SK-N-SH treated with all-trans-retinoic acid at 6 μM for 48 hours (cell line): ENCODE data around the gene GLRX5.

Experiments used
- CSRNP3 ChIP-seq: fragments of 250-450 bp; sonication (Bioruptor Pico); IDR thresholded peaks from 2 replicates; pipeline ENCODE4 v1.5.1; 2021; ENCODE audit warnings: mild to moderate bottlenecking, moderate library complexity
- ISL1 ChIP-seq: fragments of 250-450 bp; sonication (Bioruptor Pico); IDR thresholded peaks from 2 replicates; pipeline ENCODE4 v2.1.2; 2022; ENCODE audit warnings: mild to moderate bottlenecking, moderate library complexity
- OSR1 ChIP-seq: fragments of 250-450 bp; sonication (Bioruptor Pico); IDR thresholded peaks from 2 replicates; pipeline ENCODE4 v1.8.0; 2022; ENCODE audit warnings: moderate library complexity, mild to moderate bottlenecking, inconsistent platforms
- SNAI2 ChIP-seq: fragments of 250-450 bp; sonication (Bioruptor Pico); IDR thresholded peaks from 2 replicates; pipeline ENCODE4 v1.5.0; 2020; ENCODE audit warnings: mild to moderate bottlenecking, moderate library complexity
- TOX ChIP-seq: fragments of 250-450 bp; sonication (Bioruptor Pico); IDR thresholded peaks from 2 replicates; pipeline ENCODE4 v1.8.0; 2021; ENCODE audit warnings: mild to moderate bottlenecking, moderate library complexity, borderline replicate concordance
- TSHZ2 ChIP-seq: fragments of 250-450 bp; sonication (Bioruptor Pico); IDR thresholded peaks from 2 replicates; pipeline ENCODE4 v1.5.0; 2020; ENCODE audit warnings: mild to moderate bottlenecking, moderate library complexity
- ZC3H10 ChIP-seq: fragments of 250-450 bp; sonication (Bioruptor Pico); IDR thresholded peaks from 2 replicates; pipeline ENCODE4 v1.5.1; 2021; ENCODE audit warnings: mild to moderate bottlenecking, moderate library complexity
- ZFP3 ChIP-seq: fragments of 250-450 bp; sonication (Bioruptor Pico); IDR thresholded peaks from 2 replicates; pipeline ENCODE4 v1.5.0; 2020; ENCODE audit warnings: mild to moderate bottlenecking, moderate library complexity
- ZFP30 ChIP-seq: fragments of 450-650 bp; formaldehyde crosslinking; IDR thresholded peaks from 2 replicates; pipeline ENCODE4 v1.5.0; 2022; ENCODE audit warnings: mild to moderate bottlenecking, moderate library complexity
- ZNF8 ChIP-seq: fragments of 450-650 bp; formaldehyde crosslinking; IDR thresholded peaks from 2 replicates; pipeline ENCODE4 v1.5.0; 2020; ENCODE audit warnings: mild to moderate bottlenecking, moderate library complexity

GRCh38 chr14:95505030-95505589 lies 29.7 kb upstream of the GLRX5 start:
- TF ChIP-seq ZC3H10 (CRISPR knock-in tag) (no peak), OSR1 (CRISPR knock-in tag) (no peak), TSHZ2 (CRISPR knock-in tag) (no peak), ZNF8 (CRISPR knock-in tag) (no peak), ZFP3 (CRISPR knock-in tag) (no peak), ISL1 (CRISPR knock-in tag) (no peak), ZFP30 (CRISPR knock-in tag) (no peak), CSRNP3 (no peak), TOX (CRISPR knock-in tag) (no peak), SNAI2 (CRISPR knock-in tag) (no peak)
